Endothelial cell of umbilical vein (primary cell): ENCODE results near the gene AQR. TPM values are rescaled to one million over a fixed set of nuclear protein-coding genes. Genes with fewer than 3 reads are reported as not detected.

Experiments
- BruUV-seq: library from RNA; stranded (reverse); fragments of 400-500 nt; replicated peaks from 2 replicates; lab custom pipeline; 2021; lab: Mats Ljungman, UMichigan
- CTCF ChIA-PET: fragments of 300-600, 350-600 bp; sonication (Branson Sonifier 250); formaldehyde crosslinking; loops from one replicate; lab custom pipeline; 2021; ENCODE audit warnings: antibody characterized with exemption, inconsistent platforms; lab: Charles Lee
- POLR2A ChIA-PET: fragments of 300-600, 350-600 bp; sonication (Branson Sonifier 250); formaldehyde crosslinking; loops from one replicate; lab custom pipeline; 2021; ENCODE audit warnings: antibody characterized with exemption, inconsistent platforms; lab: Charles Lee
- DNase-seq: peaks from one replicate; pipeline ENCODE4 v3.0.0-alpha.2; 2011; ENCODE audit warnings: low read depth, low spot score
- FAIRE-seq: peaks from 2 replicates; lab custom pipeline; 2011; peaks lifted over from hg19 to GRCh38; lab: Jason Lieb, UNC
- H2AFZ ChIP-seq: 2 replicates; pipeline ENCODE4 v1.6.0; 2012; ENCODE audit warnings: low read depth, low read length, control low read depth, inconsistent platforms
- H3K27ac ChIP-seq: 2 replicates; pipeline ENCODE4 v1.5.1; 2011; ENCODE audit warnings: low read depth, mild to moderate bottlenecking, control low read depth, low read length, moderate library complexity; ENCODE audit not compliant: insufficient read depth
- H3K27me3 ChIP-seq, 2 experiments: 2 replicates each; pipeline versions ENCODE4 v1.6.0 to v1.6.1; 2011; ENCODE audit warnings: low read length in 2 of 2, mixed read lengths in 1 of 2; ENCODE audit not compliant: control insufficient read depth in 2 of 2, insufficient read depth in 2 of 2
- H3K36me3 ChIP-seq, 2 experiments: 2 replicates in 1 of 2; 3 replicates in 1 of 2; pipeline ENCODE4 v1.5.1; 2011; ENCODE audit warnings: low read length in 2 of 2, mild to moderate bottlenecking in 1 of 2, moderate library complexity in 1 of 2; ENCODE audit not compliant: control insufficient read depth in 2 of 2, insufficient read depth in 2 of 2; ENCODE audit errors: extremely low read depth in 1 of 2
- H3K4me1 ChIP-seq: 3 replicates; pipeline ENCODE4 v1.5.1; 2011; ENCODE audit warnings: mild to moderate bottlenecking, low read length; ENCODE audit not compliant: control insufficient read depth, insufficient read depth; ENCODE audit errors: extremely low read depth
- H3K4me2 ChIP-seq: 2 replicates; pipeline ENCODE4 v1.6.1; 2011; ENCODE audit warnings: low read length, control low read depth, mixed read lengths; ENCODE audit not compliant: insufficient read depth
- H3K4me3 ChIP-seq, 3 experiments: fragments of 200-600 bp in 1 of 3; sonication (generic), shearing (Covaris generic) in 1 of 3; replicated peaks in 1 of 3; 2 replicates each; pipeline ENCODE4 v1.5.1; 2011 to 2016; ENCODE audit warnings: control low read depth in 3 of 3, low read length in 3 of 3, mild to moderate bottlenecking in 2 of 3, inconsistent platforms in 1 of 3, low read depth in 1 of 3, moderate library complexity in 1 of 3; ENCODE audit not compliant: insufficient read depth in 1 of 3
- H3K79me2 ChIP-seq: 2 replicates; pipeline ENCODE4 v1.6.0; 2012; ENCODE audit warnings: low read length, inconsistent platforms; ENCODE audit not compliant: control insufficient read depth, insufficient read depth
- H3K9ac ChIP-seq: replicated peaks from 2 replicates; pipeline ENCODE3; 2011; ENCODE audit warnings: low read length, control low read depth; ENCODE audit not compliant: insufficient read depth; ENCODE audit errors: extremely low read depth
- H3K9me1 ChIP-seq: replicated peaks from 3 replicates; pipeline ENCODE4 v1.6.0; 2011; ENCODE audit warnings: mild to moderate bottlenecking, low read length; ENCODE audit not compliant: control insufficient read depth, insufficient read depth; ENCODE audit errors: extremely low read depth
- H3K9me3 ChIP-seq: replicated peaks from 2 replicates; pipeline ENCODE4 v1.5.1; 2012; ENCODE audit warnings: low read length, inconsistent platforms; ENCODE audit not compliant: control insufficient read depth, insufficient read depth
- H4K20me1 ChIP-seq: replicated peaks from 2 replicates; pipeline ENCODE3; 2011; ENCODE audit warnings: mild to moderate bottlenecking, low read length; ENCODE audit not compliant: control insufficient read depth, insufficient read depth; ENCODE audit errors: extremely low read depth
- CTCF ChIP-seq, 2 donors: IDR thresholded peaks; 1 replicate in 1 of 2; 2 replicates in 1 of 2; pipeline ENCODE4 v1.5.1; 2011; ENCODE audit warnings: low read length in 2 of 2, mild to moderate bottlenecking in 2 of 2, moderate library complexity in 2 of 2, control low read depth in 1 of 2, inconsistent platforms in 1 of 2, low read depth in 1 of 2; ENCODE audit not compliant: insufficient read depth in 1 of 2; ENCODE audit errors: extremely low read depth in 1 of 2
- EZH2 ChIP-seq: IDR thresholded peaks from 2 replicates; pipeline ENCODE4 v1.6.1; 2012; ENCODE audit warnings: borderline replicate concordance, low read depth, mild to moderate bottlenecking, moderate library complexity, low read length, inconsistent platforms; ENCODE audit not compliant: severe bottlenecking
- FOS ChIP-seq: IDR thresholded peaks from 2 replicates; pipeline ENCODE4 v1.6.1; 2011; ENCODE audit warnings: mild to moderate bottlenecking, low read length, moderate library complexity, borderline replicate concordance; ENCODE audit not compliant: insufficient read depth
- GATA2 ChIP-seq: IDR thresholded peaks from 2 replicates; pipeline ENCODE4 v1.7.0; 2011; ENCODE audit warnings: low read depth, mild to moderate bottlenecking, moderate library complexity, mixed read lengths, low read length; ENCODE audit not compliant: insufficient read length, insufficient read depth
- JUN ChIP-seq: IDR thresholded peaks from 2 replicates; pipeline ENCODE4 v1.6.1; 2011; ENCODE audit warnings: borderline replicate concordance, low read depth; ENCODE audit not compliant: insufficient read length, insufficient read depth
- MAX ChIP-seq: IDR thresholded peaks from 2 replicates; pipeline ENCODE4 v1.6.1; 2011; ENCODE audit not compliant: insufficient read depth, insufficient read length
- MYC ChIP-seq: IDR thresholded peaks from one replicate; pipeline ENCODE4 v1.6.1; 2011; ENCODE audit warnings: mild to moderate bottlenecking, low read depth, low read length
- POLR2A ChIP-seq: IDR thresholded peaks from 2 replicates; pipeline ENCODE4 v1.6.1; 2012; ENCODE audit warnings: low read depth, mild to moderate bottlenecking, control low read depth, low read length
- POLR2AphosphoS5 ChIP-seq: IDR thresholded peaks from 2 replicates; pipeline ENCODE4 v1.6.1; 2012; ENCODE audit warnings: low read depth, mild to moderate bottlenecking, control low read depth, low read length, moderate library complexity; ENCODE audit not compliant: insufficient read depth
- dilution Hi-C: fragments of 300-500 bp; cut with MboI; formaldehyde crosslinking; loops from one replicate; pipeline ENCODE4 v1.15.0; 2019; ENCODE audit warnings: low sequenced_read_pairs; ENCODE audit not compliant: extremely low pct_ligation_motif_present
- intact Hi-C: fragments of 100-400 bp; cut with micrococcal nuclease; formaldehyde crosslinking; loops from one replicate; pipeline ENCODE4 v1.10.0; 2022
- polyA plus RNA-seq, 4 experiments: library from polyadenylated mRNA; depleted of rRNA in 3 of 4; stranded (reverse) in 3 of 4; unstranded in 1 of 4; fragments of >200 nt; gene quantifications; 2 replicates each; pipeline versions ENCODE4 v1.2.1 to v1.2.3, GENCODE V29; 2011 to 2012; ENCODE audit warnings: missing spikeins in 1 of 4
- total RNA-seq: library from RNA; stranded (reverse); gene quantifications from 2 replicates; pipeline ENCODE4 v1.2.3, GENCODE V29; 2021

Gene AQR
- total and polyA plus RNA-seq, 2 donors (not counting 3 experiments of a cell fraction or from before 2014, with no cell fraction given), result 18.7 to 37.5 TPM

GRCh38 chr15:34851751-34852150 is 117.8 kb downstream of the AQR start:
- H3K27me3 ChIP-seq, result no peaks in the 10 kb centered on the region
- DNase-seq, result no peak
- no peak for TF ChIP-seq EZH2
- TF ChIP-seq MYC, result no peak
- TF ChIP-seq JUN, result no peak
- no peak for TF ChIP-seq FOS
- no peak for TF ChIP-seq POLR2A
- no peak for TF ChIP-seq MAX
- no peak for TF ChIP-seq POLR2AphosphoS5
- no peak for TF ChIP-seq GATA2
- TF ChIP-seq CTCF (IDR thresholded peaks at IDR 0.05; ENCODE audit: extremely low read depth in 1 of 2, insufficient read depth in 1 of 2, low read depth in 1 of 2, low read length in 2 of 2), result no peak
- ChIA-PET POLR2A (no interaction called here), CTCF (interaction anchor here (1.0 to 1.3 kb wide), 2 partner anchors 8 to 131 kb away, joined by 3 to 5 read pairs; no protein-coding TSS in a partner anchor)
- no peak overlapping the region for H3K27ac ChIP-seq
- no peaks in the 10 kb centered on the region for H4K20me1 ChIP-seq
- peaks cover 0 to 2% of the 10 kb centered on the region in 2 experiments for H3K36me3 ChIP-seq
- H3K9me3 ChIP-seq, result no peaks in the 10 kb centered on the region
- H2AFZ ChIP-seq, result no peak overlapping the region
- H3K4me1 ChIP-seq, result peaks cover 28% of the 10 kb centered on the region
- BruUV-seq, result no TSS peak
- dilution Hi-C loops, result no loop called here
- H3K9ac ChIP-seq, result no peak overlapping the region
- intact Hi-C loops, result loop anchor here (10.0 kb wide), 2 partner anchors 147 to 237 kb away; no protein-coding TSS in a partner anchor
- H3K79me2 ChIP-seq, result no peaks in the 10 kb centered on the region
- no peak for FAIRE-seq
- H3K9me1 ChIP-seq, result peaks cover 3% of the 10 kb centered on the region
- no peak overlapping the region for H3K4me3 ChIP-seq
- H3K4me2 ChIP-seq, result no peak overlapping the region
